Mesendoderm (in vitro differentiated cells): Measurements from ENCODE around the gene AGAP9.
"Not testable (repeated sequence)": the region's sequence is repeated elsewhere in the genome, so short reads cannot be mapped to it uniquely, and the experiment has no call there.

Experiments used
- DNase-seq: peaks from one replicate; pipeline ENCODE4 v3.0.0; 2013
- H2AK5ac ChIP-seq: 2 replicates; pipeline ENCODE4 v1.6.1; 2013; ENCODE audit warnings: low read length, inconsistent platforms
- H2BK120ac ChIP-seq: 2 replicates; pipeline ENCODE4 v1.6.1; 2013; ENCODE audit warnings: low read depth, mild to moderate bottlenecking, low read length, moderate library complexity, mixed read lengths
- H2BK15ac ChIP-seq: replicated peaks from 2 replicates; pipeline ENCODE4 v1.6.1; 2013; ENCODE audit warnings: low read depth, mild to moderate bottlenecking, moderate library complexity
- H2BK5ac ChIP-seq: 2 replicates; pipeline ENCODE4 v1.6.1; 2013; ENCODE audit warnings: low read length, inconsistent platforms
- H3K18ac ChIP-seq: 2 replicates; pipeline ENCODE4 v1.6.1; 2013; ENCODE audit warnings: mild to moderate bottlenecking, low read length, mixed read lengths
- H3K23ac ChIP-seq: one replicate; pipeline ENCODE4 v1.6.1; 2013; ENCODE audit warnings: low read length
- H3K27ac ChIP-seq: 2 replicates; pipeline ENCODE4 v1.5.1; 2013; ENCODE audit warnings: low read depth, mild to moderate bottlenecking, inconsistent platforms, low read length, moderate library complexity
- H3K27me3 ChIP-seq: 2 replicates; pipeline ENCODE4 v1.6.1; 2013; ENCODE audit warnings: low read length, control low read depth, mild to moderate bottlenecking, inconsistent platforms; ENCODE audit not compliant: insufficient read depth, poor library complexity
- H3K36me3 ChIP-seq: 2 replicates; pipeline ENCODE4 v1.6.1; 2013; ENCODE audit warnings: low read length, inconsistent platforms; ENCODE audit not compliant: control insufficient read depth, insufficient read depth
- H3K4ac ChIP-seq: one replicate; pipeline ENCODE4 v1.6.1; 2013; ENCODE audit warnings: low read depth, mild to moderate bottlenecking, low read length, moderate library complexity
- H3K4me1 ChIP-seq: 2 replicates; pipeline ENCODE4 v1.6.1; 2013; ENCODE audit warnings: low read depth, low read length, inconsistent platforms; ENCODE audit not compliant: control insufficient read depth
- H3K4me2 ChIP-seq: 2 replicates; pipeline ENCODE4 v1.6.1; 2013; ENCODE audit warnings: low read length
- H3K4me3 ChIP-seq: 2 replicates; pipeline ENCODE4 v1.5.1; 2013; ENCODE audit warnings: mild to moderate bottlenecking, low read length
- H3K56ac ChIP-seq: one replicate; pipeline ENCODE4 v1.6.1; 2013; ENCODE audit warnings: low read length
- H3K79me1 ChIP-seq: 2 replicates; pipeline ENCODE4 v1.6.1; 2013; ENCODE audit warnings: low read length, inconsistent platforms
- H3K79me2 ChIP-seq: 2 replicates; pipeline ENCODE4 v1.6.1; 2013; ENCODE audit warnings: mild to moderate bottlenecking, low read length; ENCODE audit not compliant: control insufficient read depth, insufficient read depth
- H3K9ac ChIP-seq: 2 replicates; pipeline ENCODE4 v1.6.1; 2013; ENCODE audit warnings: low read length, inconsistent platforms
- H4K5ac ChIP-seq: one replicate; pipeline ENCODE4 v1.6.1; 2013; ENCODE audit warnings: low read length
- H4K8ac ChIP-seq: one replicate; pipeline ENCODE4 v1.6.1; 2013; ENCODE audit warnings: low read depth, mild to moderate bottlenecking, control low read depth, low read length, moderate library complexity
- WGBS: extraction: QIAGEN DNeasy Blood & Tissue Kit; methylation state at CpG from one replicate; pipeline ENCODE4 v1.1.7; 2013; ENCODE audit warnings: low lambda C conversion rate, missing lambda C conversion rate; ENCODE audit not compliant: insufficient coverage; ENCODE audit errors: extremely low coverage; 5-methylcytosine and 5-hydroxymethylcytosine counted together

AGAP9 gene

GRCh38 chr10:47536430-47536829 is 13.0 kb upstream of the AGAP9 start:
- not testable (repeated sequence) for H3K4me1 ChIP-seq, H3K4ac ChIP-seq, H2BK5ac ChIP-seq, H3K4me3 ChIP-seq, H3K36me3 ChIP-seq, H3K9ac ChIP-seq, H2AK5ac ChIP-seq, H3K56ac ChIP-seq, H3K27me3 ChIP-seq, H3K79me1 ChIP-seq, H2BK15ac ChIP-seq, H3K18ac ChIP-seq, H2BK120ac ChIP-seq, H4K5ac ChIP-seq, H4K8ac ChIP-seq, H3K23ac ChIP-seq, H3K79me2 ChIP-seq, DNase-seq, H3K27ac ChIP-seq, H3K4me2 ChIP-seq
- whole genome bisulfite sequencing: no CpG with 5 or more reads among the region's 3 CpGs

- not testable (repeated sequence) for H2BK120ac ChIP-seq, H3K4me3 ChIP-seq, H3K79me2 ChIP-seq, H4K5ac ChIP-seq, H3K4me1 ChIP-seq, H3K23ac ChIP-seq, H3K27ac ChIP-seq, H3K36me3 ChIP-seq, H3K18ac ChIP-seq, DNase-seq, H3K27me3 ChIP-seq, H3K4ac ChIP-seq, H4K8ac ChIP-seq, H2AK5ac ChIP-seq, H3K9ac ChIP-seq, H2BK5ac ChIP-seq, H3K79me1 ChIP-seq, H2BK15ac ChIP-seq, H3K4me2 ChIP-seq, H3K56ac ChIP-seq
- WGBS: no CpG with 5 or more reads among the region's 9 CpGs
Measured at GRCh38 chr10:47502313-47502712, 21.1 kb downstream of the AGAP9 start.

- H4K8ac ChIP-seq, H3K27me3 ChIP-seq, H3K18ac ChIP-seq, H3K36me3 ChIP-seq, H3K56ac ChIP-seq, H3K9ac ChIP-seq, H3K27ac ChIP-seq, H3K4me1 ChIP-seq, H3K4me3 ChIP-seq, H2AK5ac ChIP-seq, H3K23ac ChIP-seq, H2BK15ac ChIP-seq, H3K79me2 ChIP-seq, H2BK5ac ChIP-seq, H3K79me1 ChIP-seq, H3K4me2 ChIP-seq, H3K4ac ChIP-seq, DNase-seq, H4K5ac ChIP-seq, H2BK120ac ChIP-seq: not testable (repeated sequence)
- WGBS: no CpG with 5 or more reads among the region's 6 CpGs
Measured at GRCh38 chr10:47494226-47494625, 29.2 kb downstream of the AGAP9 start.

- H3K4me3 ChIP-seq, H3K4me2 ChIP-seq, H3K79me2 ChIP-seq, H3K18ac ChIP-seq, H3K4me1 ChIP-seq, H3K27ac ChIP-seq, H2BK120ac ChIP-seq, H3K56ac ChIP-seq, H3K9ac ChIP-seq, H2AK5ac ChIP-seq, H3K36me3 ChIP-seq, H3K27me3 ChIP-seq, H3K79me1 ChIP-seq, DNase-seq, H3K4ac ChIP-seq, H2BK15ac ChIP-seq, H2BK5ac ChIP-seq, H3K23ac ChIP-seq, H4K5ac ChIP-seq, H4K8ac ChIP-seq: not testable (repeated sequence)
- no CpG with 5 or more reads among the region's 9 CpGs for WGBS
Measured at GRCh38 chr10:47491600-47491999, 31.8 kb downstream of the AGAP9 start, which contains the start of gene FAM25G. Gene FAM25G (minus strand): TSS chr10:47491700. CDS start chr10:47491674, 26 bp downstream.

GRCh38 chr10:47489630-47490029 is 33.8 kb downstream of the AGAP9 start:
- not testable (repeated sequence) for H3K4me3 ChIP-seq, H2AK5ac ChIP-seq, H3K4me1 ChIP-seq, DNase-seq, H3K23ac ChIP-seq, H3K4me2 ChIP-seq, H2BK5ac ChIP-seq, H3K36me3 ChIP-seq, H2BK15ac ChIP-seq, H3K27me3 ChIP-seq, H3K79me1 ChIP-seq, H3K56ac ChIP-seq, H3K27ac ChIP-seq, H3K79me2 ChIP-seq, H4K8ac ChIP-seq, H3K18ac ChIP-seq, H3K4ac ChIP-seq, H4K5ac ChIP-seq, H2BK120ac ChIP-seq, H3K9ac ChIP-seq
- WGBS: no CpG with 5 or more reads among the region's 7 CpGs

- not testable (repeated sequence) for H2BK120ac ChIP-seq, H3K36me3 ChIP-seq, H4K8ac ChIP-seq, H3K27me3 ChIP-seq, H3K9ac ChIP-seq, H2BK15ac ChIP-seq, H3K18ac ChIP-seq, H3K4me2 ChIP-seq, H2AK5ac ChIP-seq, H4K5ac ChIP-seq, H3K79me2 ChIP-seq, H3K79me1 ChIP-seq, H3K56ac ChIP-seq, H3K23ac ChIP-seq, H3K4ac ChIP-seq, H3K4me3 ChIP-seq, H3K4me1 ChIP-seq, H2BK5ac ChIP-seq, H3K27ac ChIP-seq
- no CpG with 5 or more reads among the region's 4 CpGs for WGBS
- peak; percentile 65 for DNase-seq
Measured at GRCh38 chr10:47485943-47486342, 37.5 kb downstream of the AGAP9 start.
